DOHH2 (cell line): Measurements from ENCODE around the gene SPINK14.

Source experiments
- H3F3A ChIP-seq: fragments of 200-600 bp; sonication (generic), shearing (Covaris generic); 2 replicates; pipeline ENCODE4 v1.6.0; 2016; ENCODE audit warnings: antibody characterized with exemption, mild to moderate bottlenecking; ENCODE audit not compliant: control insufficient read depth, insufficient read depth
- H3K27ac ChIP-seq: fragments of 200-600 bp; sonication (generic); 2 replicates; pipeline ENCODE4 v1.5.1; 2014; ENCODE audit warnings: low read depth, mild to moderate bottlenecking, low read length, moderate library complexity
- H3K27me3 ChIP-seq: fragments of 200-600 bp; sonication (generic); 2 replicates; pipeline ENCODE4 v1.6.1; 2014; ENCODE audit warnings: mild to moderate bottlenecking, low read length, mixed read lengths; ENCODE audit not compliant: control insufficient read depth
- H3K36me3 ChIP-seq: fragments of 200-600 bp; sonication (generic); 2 replicates; pipeline ENCODE4 v1.6.1; 2014; ENCODE audit warnings: mild to moderate bottlenecking, low read length, moderate library complexity, mixed read lengths; ENCODE audit not compliant: control insufficient read depth
- H3K4me1 ChIP-seq: fragments of 200-600 bp; sonication (generic); 2 replicates; pipeline ENCODE4 v1.6.1; 2014; ENCODE audit warnings: mild to moderate bottlenecking, low read length, mixed read lengths; ENCODE audit not compliant: control insufficient read depth
- H3K4me2 ChIP-seq: fragments of 200-600 bp; sonication (generic); 2 replicates; pipeline ENCODE4 v1.6.0; 2014; ENCODE audit warnings: mild to moderate bottlenecking, low read length, moderate library complexity
- H3K4me3 ChIP-seq: fragments of 200-600 bp; sonication (generic); 2 replicates; pipeline ENCODE4 v1.5.1; 2014; ENCODE audit warnings: mild to moderate bottlenecking, low read length, mixed read lengths
- H3K79me2 ChIP-seq: fragments of 200-600 bp; sonication (generic); 2 replicates; pipeline ENCODE4 v1.6.1; 2014; ENCODE audit warnings: mild to moderate bottlenecking, low read length, mixed read lengths; ENCODE audit not compliant: control insufficient read depth
- H3K9me2 ChIP-seq: fragments of 200-600 bp; sonication (generic); replicated peaks from 2 replicates; pipeline ENCODE4 v1.6.1; 2014; ENCODE audit warnings: mild to moderate bottlenecking, low read length, mixed read lengths; ENCODE audit not compliant: control insufficient read depth
- H3K9me3 ChIP-seq: fragments of 200-600 bp; sonication (generic); 2 replicates; pipeline ENCODE4 v1.6.1; 2014; ENCODE audit warnings: antibody characterized with exemption, low read length, mixed read lengths; ENCODE audit not compliant: control insufficient read depth, insufficient read depth
- H4K20me1 ChIP-seq: fragments of 200-600 bp; sonication (generic); 2 replicates; pipeline ENCODE4 v1.6.0; 2014; ENCODE audit warnings: low read depth, mild to moderate bottlenecking, antibody characterized with exemption, low read length, moderate library complexity; ENCODE audit not compliant: control insufficient read depth, insufficient read depth
- EZH2phosphoT487 ChIP-seq: fragments of 200-600 bp; sonication (generic); IDR thresholded peaks from 2 replicates; pipeline ENCODE4 v1.6.1; 2017; ENCODE audit warnings: borderline replicate concordance, mild to moderate bottlenecking, antibody characterized with exemption, low read length, moderate library complexity, mixed read lengths
- TF ChIP-seq, protein P1 (sequence below): fragments of 200-600 bp; sonication (generic); IDR thresholded peaks from one replicate; pipeline ENCODE4 v1.5.1; 2014; ENCODE audit warnings: antibody characterized with exemption, mild to moderate bottlenecking, low read depth, low read length; ENCODE audit not compliant: poor library complexity, severe bottlenecking

SPINK14 gene

DNA sequence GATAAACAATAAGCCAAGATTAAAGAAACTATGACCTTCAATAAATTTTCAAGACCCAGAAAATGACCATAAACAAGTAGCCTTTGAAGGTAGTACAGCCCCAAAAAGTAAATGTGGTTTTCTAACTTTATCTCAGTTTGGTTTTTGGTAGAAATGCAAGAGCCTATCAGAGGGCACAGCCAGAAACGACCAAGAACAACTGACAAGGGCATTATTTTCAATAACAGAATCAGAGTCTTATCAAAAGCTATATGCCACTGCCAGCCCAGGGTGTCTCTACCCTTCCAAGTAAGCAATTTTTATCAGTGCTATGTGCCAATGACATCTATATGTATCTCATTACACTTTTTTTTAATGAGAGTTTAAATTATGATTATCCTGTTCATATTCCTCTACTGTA lies 22.7 kb downstream of the SPINK14 start:
- Histone ChIP-seq H3K9me2 (no peaks in the 10 kb centered on the region), H3K4me2 (no peak overlapping the region), H3K4me3 (no peak overlapping the region), H3K36me3 (no peaks in the 10 kb centered on the region), H3K79me2 (no peaks in the 10 kb centered on the region), H3F3A (no peaks in the 10 kb centered on the region), H3K27me3 (0 out of 2 replicates have a peak, but pooled peaks cover 2% of the 10 kb centered on the region), H4K20me1 (no peaks in the 10 kb centered on the region), H3K9me3 (no peaks in the 10 kb centered on the region), H3K4me1 (no peaks in the 10 kb centered on the region), H3K27ac (no peak overlapping the region)
- no peak for TF ChIP-seq EZH2phosphoT487
- TF ChIP-seq, protein P1, sequence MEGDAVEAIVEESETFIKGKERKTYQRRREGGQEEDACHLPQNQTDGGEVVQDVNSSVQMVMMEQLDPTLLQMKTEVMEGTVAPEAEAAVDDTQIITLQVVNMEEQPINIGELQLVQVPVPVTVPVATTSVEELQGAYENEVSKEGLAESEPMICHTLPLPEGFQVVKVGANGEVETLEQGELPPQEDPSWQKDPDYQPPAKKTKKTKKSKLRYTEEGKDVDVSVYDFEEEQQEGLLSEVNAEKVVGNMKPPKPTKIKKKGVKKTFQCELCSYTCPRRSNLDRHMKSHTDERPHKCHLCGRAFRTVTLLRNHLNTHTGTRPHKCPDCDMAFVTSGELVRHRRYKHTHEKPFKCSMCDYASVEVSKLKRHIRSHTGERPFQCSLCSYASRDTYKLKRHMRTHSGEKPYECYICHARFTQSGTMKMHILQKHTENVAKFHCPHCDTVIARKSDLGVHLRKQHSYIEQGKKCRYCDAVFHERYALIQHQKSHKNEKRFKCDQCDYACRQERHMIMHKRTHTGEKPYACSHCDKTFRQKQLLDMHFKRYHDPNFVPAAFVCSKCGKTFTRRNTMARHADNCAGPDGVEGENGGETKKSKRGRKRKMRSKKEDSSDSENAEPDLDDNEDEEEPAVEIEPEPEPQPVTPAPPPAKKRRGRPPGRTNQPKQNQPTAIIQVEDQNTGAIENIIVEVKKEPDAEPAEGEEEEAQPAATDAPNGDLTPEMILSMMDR = no peak

DNA sequence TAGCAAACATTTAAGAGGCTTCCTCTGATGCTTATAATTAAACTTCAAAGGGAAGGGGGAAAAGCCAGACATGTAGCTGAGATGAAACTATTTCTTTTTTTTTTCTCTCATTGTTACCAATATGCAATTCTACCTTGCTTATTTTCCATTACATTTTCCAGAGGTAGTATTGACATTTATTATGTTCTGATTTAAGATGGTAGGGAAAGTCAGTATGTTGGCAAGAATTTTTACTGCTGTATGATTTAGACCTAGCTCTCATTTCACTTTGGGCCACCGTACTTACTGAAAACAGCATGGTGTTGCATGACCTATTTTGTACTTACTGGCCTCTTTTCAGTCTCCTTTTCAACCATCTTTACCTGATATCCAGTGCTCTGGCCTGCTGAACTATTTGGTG lies 24.9 kb downstream of the SPINK14 start:
- Histone ChIP-seq H3K36me3 (no peaks in the 10 kb centered on the region), H3K4me1 (no peaks in the 10 kb centered on the region), H3K79me2 (no peaks in the 10 kb centered on the region), H3F3A (no peaks in the 10 kb centered on the region), H3K4me2 (no peak overlapping the region), H3K9me2 (no peaks in the 10 kb centered on the region), H3K27me3 (peaks cover 5% of the 10 kb centered on the region; the same call in 1 of the 2 replicates), H3K4me3 (no peak overlapping the region), H3K9me3 (no peaks in the 10 kb centered on the region), H4K20me1 (no peaks in the 10 kb centered on the region), H3K27ac (no peak overlapping the region)
- TF ChIP-seq EZH2phosphoT487 = no peak

DNA sequence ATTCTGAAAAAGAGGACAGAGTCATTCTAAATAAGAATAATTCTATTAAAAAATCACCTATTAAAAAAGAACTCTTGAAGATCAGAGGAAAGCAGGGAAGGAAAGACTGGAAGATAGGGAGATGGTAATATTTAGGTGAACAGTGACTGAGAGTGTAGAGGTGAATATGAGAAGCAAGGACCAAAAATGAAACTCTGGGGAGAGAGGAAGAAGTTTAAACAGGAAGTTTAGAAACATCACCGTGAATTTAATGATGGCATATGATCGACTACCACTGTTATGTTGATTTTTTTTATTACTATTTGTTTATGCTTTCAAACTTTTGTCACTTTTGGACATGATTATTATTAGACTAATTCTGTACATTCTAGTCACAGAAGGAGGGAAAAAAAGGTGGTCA lies 32.8 kb downstream of the SPINK14 start:
- no peak overlapping the region for H3K27ac ChIP-seq
- H3K4me1 ChIP-seq = no peaks in the 10 kb centered on the region
- H3K9me2 ChIP-seq = no peaks in the 10 kb centered on the region
- no peaks in the 10 kb centered on the region for H3F3A ChIP-seq
- H3K4me2 ChIP-seq = peak overlapping the region; percentile 18
- no peaks in the 10 kb centered on the region for H3K9me3 ChIP-seq
- H4K20me1 ChIP-seq = no peaks in the 10 kb centered on the region
- no peaks in the 10 kb centered on the region for H3K79me2 ChIP-seq
- no peak overlapping the region for H3K4me3 ChIP-seq
- peaks cover 5% of the 10 kb centered on the region; the same call in 1 of the 2 replicates for H3K27me3 ChIP-seq
- no peaks in the 10 kb centered on the region for H3K36me3 ChIP-seq
- TF ChIP-seq, protein P1 = no peak
- no peak for TF ChIP-seq EZH2phosphoT487

DNA sequence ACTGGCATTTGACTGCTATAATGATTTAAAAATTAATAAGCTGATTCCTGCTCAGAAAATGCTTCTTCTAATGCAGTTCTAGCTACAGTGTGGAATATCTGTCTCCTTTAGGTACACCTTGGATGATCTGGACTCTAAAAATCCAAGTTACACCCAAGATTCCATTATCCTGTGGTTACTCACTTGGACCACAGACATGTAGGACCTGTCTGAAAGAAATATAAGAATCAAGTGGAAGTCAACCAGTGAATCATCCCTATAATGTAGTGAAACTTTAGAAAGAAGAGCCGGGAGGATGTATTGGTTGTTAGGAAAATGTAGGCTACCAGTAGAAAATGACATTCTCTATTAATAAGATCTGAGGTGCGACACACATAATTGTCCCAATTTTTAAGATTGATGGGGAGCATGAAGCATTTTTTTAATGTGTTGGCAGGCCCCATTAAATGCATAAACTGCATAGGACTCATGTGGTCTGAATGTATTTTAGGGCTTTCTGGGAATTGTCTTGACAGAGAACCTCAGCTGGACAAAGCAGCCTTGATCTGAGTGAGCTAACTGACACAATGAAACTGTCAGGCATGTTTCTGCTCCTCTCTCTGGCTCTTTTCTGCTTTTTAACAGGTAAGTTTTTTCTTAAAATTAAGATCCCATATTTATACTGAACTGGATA lies 34.3 kb downstream of the SPINK14 start, which contains the start of gene SPINK6:
Gene SPINK6 (plus strand): TSS at position 512 of the 673 bp plus-strand sequence. CDS start 55 bp downstream, at position 567.
- Histone ChIP-seq H3K9me2 (no peaks in the 10 kb centered on the region), H3K27ac (no peak within 1 kb of the TSS), H3K36me3 (no peaks in the 10 kb centered on the region), H3K79me2 (no peaks in the 10 kb centered on the region), H4K20me1 (no peaks in the 10 kb centered on the region), H3K4me3 (no peak within 1 kb of the TSS), H3K9me3 (no peaks in the 10 kb centered on the region), H3F3A (no peaks in the 10 kb centered on the region), H3K4me1 (no peaks in the 10 kb centered on the region), H3K27me3 (peaks cover 5% of the 10 kb centered on the region; the same call in 1 of the 2 replicates), H3K4me2 (no peak within 1 kb of the TSS)
- TF ChIP-seq EZH2phosphoT487 = no peak
- TF ChIP-seq, protein P1 = no peak
